NOMO-1 treated with DMSO at 0.1 percent for 48 hours (cell line): Measurements from ENCODE around the gene MACROD2.

ENCODE experiments used
- DNase-seq: peaks from one replicate; lab custom pipeline; 2025; ENCODE audit not compliant: unreplicated experiment; lab: John Stamatoyannopoulos, UW

Gene MACROD2

DNA sequence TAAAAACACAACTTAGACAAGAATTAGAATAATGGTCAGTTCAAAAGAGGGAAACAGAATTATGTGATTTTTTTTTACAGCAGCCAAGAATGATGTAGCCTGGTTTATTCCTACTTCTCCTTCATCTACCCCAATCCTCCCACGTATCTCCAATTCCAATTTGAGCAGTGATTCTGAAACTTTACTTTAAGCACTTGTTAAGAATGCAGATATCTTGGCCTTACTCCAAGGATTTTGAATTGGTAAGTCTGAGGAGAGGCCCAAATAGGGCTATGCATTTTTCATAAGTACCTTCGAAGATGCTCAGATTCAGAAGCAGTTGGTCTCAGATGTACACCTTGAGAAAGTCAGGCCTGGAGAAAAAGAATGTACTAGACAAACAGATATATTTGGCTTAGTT is 575.5 kb downstream of the MACROD2 start:
- no peak for DNase-seq

DNA sequence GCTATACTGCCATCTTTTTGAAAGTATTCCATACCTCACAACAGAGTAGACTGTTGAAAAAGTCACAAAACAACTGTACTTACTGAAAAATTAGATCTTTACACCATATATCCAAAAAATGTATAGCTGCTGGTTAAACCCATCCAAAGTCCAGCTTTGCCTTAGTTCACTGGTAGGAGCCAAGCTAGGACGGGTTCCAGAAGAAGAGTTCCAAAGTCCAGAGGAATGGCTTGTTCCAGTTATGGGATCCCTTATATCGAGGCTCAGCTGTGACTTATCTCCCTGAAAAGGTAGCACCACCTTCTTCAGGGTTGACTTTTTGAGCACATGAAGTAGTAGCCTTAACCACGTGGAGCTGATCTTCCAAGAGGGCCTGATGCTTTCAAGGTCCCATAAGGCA is 578.4 kb downstream of the MACROD2 start:
- DNase-seq, result no peak

DNA sequence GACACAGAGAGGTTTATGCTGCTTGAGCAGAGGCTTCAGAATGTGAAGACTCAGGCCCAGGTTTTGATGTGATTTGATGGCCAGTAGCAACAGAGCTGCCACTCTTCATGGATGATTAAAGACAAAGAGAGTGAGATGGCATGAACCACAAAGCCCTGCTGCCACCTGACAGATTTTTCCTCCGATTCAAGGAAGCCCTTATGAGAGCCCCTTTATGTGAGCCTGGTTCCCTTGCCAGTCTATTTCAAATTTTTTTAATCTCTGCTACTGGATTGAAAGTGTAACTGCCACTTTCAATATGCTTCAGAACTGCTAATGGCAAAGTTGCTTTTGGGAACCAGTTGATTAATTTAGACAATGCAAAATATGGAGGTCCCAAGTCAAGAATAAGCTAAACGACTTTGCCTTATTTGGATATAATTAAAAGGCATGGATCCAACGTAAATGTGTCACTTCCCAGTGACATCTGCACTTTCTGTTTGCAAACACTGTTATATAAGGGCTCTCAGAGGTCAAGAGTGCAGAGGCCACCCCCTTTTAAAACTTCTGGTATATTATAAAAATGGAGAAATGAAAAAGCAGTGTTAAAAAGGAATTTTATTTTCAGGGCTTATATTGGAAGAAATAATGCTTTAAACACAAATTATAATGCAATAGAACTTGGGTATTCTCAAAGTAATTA is 581.0 kb downstream of the MACROD2 start:
- DNase-seq, result no peak

DNA sequence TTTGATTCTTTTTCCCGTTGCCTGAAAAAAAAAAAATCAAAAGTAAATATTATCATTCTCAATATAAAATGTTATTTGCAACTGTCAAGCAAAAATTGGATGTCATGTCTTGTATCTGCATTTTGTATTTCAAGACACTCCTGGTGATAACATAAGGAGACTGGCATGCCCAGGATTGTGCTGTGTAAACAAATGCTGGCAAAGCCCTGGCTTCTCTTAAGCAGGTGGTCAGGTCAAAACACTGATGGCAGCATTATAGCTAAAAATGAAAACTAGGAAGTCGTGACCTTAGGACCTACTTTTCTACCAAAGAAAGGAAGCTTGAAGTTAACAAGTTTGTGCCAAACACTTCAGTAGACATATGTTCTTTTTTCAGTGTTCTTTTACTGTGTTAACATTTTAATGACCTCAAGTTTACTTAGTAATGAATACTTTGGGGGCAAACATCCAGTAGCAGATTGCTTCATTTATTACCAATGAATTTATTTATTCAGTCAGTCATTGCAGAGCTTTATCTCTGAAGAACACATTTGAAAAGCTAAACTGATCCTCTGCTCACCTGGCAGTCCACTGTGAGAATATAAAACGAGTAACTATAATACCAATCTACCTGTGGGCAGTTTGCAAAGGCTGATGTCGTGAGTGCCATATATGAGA is 585.2 kb downstream of the MACROD2 start:
- no peak for DNase-seq

DNA sequence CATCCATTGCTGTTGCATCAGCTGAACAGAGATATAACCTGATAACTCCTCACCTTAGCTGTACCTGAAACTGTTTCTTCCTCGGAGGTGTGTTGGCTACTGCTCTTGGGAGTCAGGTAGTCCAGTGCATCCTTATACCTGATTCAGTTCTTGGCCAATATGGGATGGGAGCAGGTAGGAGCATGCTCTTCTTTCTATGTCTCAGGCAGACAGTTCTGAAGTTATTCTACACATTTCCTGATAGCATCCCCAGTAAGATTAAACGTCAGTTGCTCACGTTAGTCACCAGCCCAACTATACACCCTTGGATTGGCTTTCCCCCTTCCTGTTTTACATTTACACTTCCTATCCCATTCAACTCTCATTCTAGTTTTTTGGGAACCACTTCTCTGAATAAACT is 586.4 kb downstream of the MACROD2 start:
- DNase-seq, result no peak

DNA sequence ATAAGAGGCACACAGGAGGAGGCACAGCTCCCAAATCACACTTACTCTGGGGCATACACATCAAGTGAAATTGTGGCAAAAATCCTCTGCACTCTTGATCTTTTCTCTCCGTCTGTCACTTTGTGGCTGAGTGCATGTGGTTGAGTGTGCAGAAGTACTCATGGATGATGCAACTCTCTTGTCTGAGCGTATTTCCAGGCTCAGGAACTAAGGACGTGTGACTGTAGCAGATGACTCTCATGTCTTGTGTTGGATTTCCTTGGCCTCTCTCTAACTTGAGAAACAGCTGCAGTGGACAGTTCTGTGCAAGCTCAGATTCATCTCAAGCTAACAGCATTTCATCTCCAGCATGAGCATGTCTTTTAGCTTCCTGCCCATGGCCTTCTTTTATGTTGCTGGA is 587.5 kb downstream of the MACROD2 start:
- no peak for DNase-seq

DNA sequence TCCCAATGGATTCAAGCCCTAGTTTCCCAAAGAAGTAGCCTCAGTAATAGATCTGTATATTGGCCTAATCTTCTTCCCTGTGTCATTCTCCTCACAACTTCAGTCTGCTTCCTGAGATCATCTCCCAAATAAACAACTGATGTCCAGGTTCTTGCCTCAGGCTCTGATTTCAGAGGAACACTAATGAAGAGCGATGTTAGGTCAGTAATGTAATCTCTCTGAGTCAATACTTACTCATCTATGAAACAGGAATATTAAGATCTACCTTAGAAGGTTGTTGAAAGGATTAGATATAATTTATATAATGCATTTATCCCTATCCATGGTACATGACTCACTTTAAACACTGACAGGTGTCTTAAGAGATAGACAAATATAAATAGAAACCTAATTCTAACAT is 588.1 kb downstream of the MACROD2 start:
- DNase-seq, result no peak

DNA sequence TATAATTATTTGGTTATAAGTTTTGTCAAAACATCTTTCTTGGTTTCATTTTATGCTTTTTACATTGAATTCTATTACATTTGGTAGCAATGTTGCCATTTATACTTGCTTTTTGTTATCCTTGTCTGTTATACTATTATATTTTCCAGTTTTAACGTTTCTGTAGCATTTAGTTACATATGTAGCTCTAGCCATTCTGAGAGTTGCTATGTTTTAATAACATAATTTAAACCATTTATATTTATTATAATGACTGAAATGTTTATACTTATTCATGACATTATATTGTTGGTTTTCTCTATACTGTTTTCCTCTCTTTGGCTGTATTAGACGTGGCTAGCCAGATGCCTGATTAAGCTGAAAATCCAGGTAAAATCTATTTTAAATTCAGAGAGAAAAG is 594.1 kb downstream of the MACROD2 start:
- no peak for DNase-seq

DNA sequence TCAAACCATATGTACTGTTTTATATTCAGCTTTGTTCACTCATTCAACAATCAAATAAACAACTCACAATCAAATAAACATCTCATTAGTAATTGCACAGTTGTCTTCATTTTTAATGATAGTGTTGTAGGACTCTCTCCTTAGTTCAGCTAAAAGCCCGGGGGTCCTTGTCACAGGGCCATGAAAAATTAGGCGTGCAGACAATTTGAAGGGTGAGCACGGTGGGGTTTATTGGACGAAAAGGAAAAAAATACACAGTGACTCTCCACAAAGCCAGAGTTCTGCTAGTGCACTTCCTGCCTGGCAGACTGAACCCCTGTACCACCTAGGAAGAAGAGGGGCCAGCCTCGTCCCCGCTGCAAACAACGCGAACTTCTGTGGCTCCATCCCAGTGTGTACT is 599.7 kb downstream of the MACROD2 start:
- DNase-seq, result no peak

DNA sequence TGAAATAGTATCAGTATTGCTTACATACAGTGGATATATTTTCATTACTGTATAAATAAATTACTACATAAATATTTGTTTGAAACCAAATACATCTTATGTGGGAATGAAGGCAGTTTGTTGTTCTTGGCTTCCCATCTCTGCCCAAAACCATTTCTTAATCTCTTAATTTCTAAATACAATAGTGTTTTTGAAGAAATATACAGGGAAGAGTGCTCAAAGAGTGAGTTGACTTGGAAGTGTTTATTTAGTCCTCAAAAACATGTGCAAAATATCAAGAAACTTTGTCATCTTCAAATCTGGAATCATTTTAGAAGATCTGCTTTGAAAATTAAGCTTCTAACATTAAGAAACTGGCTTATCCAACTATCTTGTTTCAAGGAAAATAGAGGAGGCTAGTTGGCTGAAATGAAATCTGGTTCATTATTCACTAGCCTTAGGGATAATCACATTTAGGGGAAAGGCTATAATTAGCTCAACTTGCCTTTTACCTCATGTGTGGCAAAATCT is 601.9 kb downstream of the MACROD2 start:
- no peak for DNase-seq

DNA sequence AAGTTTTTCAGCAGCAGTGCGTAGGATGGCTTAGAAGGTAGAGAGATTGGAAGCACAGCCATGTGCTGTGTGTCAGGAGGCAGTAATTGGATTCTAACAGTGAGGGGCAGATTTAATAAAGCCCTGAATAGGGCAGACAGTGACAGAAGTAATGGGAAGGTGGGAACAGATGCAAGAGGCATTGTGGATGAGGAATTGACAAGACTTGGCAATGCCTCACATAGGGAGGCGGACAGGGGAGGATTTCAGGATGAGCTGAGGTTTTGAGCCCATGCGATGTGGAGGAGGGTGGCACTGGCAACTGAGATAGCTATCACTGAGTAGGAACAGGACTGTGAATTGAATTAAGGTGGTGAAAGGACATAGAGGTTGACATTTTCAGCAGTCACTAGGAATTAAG is 604.3 kb downstream of the MACROD2 start:
- DNase-seq, result no peak

DNA sequence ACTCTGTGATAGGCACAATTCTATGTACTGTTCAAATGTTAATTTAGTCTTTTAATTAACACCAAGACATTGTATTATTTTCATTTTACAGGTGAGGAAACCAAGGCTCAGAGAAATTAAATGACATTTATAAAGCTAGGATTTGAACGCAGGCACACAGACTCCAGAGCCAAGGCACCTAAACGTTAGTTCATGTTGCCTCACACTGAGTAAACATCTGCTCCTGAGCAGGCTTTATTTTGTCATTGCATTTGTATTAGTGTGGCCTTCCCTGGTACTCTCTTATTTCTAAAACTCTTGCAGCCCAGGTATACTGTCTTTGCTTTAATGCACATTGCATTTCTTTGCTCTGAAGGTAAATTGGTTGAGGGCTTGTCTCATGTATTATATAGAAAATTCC is 605.2 kb downstream of the MACROD2 start:
- DNase-seq, result no peak

DNA sequence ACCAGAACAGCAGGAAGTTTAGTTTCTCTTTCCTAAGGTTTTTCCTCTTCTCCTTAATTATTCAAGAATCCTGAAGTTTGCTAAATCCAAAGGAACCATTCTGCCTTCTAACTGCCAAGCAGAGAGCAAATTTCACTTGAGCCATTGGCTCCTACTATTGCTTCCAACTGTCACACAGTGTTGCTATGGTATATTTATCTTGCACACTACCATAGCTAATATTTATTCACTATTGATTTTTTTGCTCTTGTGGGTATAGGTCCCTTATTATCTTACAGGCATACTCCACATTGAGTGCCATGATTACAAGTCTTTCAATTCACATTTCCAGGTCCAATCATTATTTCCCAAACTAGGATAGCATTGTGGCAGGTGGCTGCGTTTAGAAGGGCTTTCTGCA is 608.8 kb downstream of the MACROD2 start:
- no peak for DNase-seq

DNA sequence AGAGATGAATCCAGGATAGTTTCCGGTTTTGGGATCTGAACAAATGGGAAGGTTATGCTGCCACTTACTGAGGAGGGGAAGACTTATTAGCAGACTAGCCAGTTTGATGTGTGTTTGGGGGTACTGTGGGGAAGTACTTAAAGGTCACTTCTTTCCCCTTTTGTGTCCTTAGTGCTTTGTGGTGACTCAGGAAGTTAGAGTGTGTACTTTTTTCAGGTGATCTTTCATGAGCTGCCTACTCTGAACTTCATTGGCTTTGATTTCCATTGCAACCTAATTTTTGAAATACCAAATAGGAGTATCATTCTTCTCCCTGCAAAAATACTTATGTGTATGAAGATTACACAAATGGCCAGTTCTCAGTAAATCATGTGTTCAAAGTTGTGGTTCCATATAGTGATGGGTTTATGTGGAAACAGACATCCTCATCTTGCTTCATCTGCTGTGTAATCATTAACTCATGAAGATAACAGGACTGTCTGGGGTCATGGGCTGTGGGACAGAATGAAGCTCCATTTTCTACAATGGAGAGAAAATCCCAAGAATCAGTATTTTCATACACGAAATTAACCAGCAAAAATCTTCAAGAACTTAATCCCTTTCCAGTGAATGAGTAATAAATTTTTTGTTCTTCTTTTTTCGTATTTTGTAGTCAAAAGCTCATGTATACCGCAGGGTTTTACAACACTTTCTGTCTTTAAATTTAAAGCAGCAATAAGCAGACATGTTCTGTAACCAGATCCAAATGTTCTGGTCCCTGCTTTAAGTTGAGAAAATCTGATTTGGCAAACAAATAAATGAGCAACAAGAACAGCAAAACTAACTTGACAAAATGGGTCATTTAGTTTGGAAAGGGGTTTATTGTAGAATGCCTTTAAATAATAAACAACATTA is 614.3 kb downstream of the MACROD2 start:
- no peak for DNase-seq

DNA sequence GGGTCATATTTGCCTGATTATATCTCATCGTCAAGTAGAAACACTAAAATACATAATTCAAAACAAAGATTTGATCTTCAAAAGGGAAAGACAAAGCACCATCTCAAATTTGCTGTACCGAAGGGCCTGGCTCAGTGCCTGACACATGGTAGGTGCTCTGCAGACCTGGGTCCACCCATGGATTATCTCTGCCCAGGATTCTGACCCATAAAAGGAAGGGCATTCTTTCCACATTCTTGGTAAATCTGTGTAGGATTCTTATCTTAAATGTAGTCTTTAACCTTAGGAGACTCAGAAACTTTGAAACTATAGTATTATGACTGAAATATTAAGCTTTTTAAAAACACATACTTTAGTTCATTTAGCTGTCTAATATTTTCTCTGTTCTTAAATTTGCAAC is 616.2 kb downstream of the MACROD2 start:
- no peak for DNase-seq

DNA sequence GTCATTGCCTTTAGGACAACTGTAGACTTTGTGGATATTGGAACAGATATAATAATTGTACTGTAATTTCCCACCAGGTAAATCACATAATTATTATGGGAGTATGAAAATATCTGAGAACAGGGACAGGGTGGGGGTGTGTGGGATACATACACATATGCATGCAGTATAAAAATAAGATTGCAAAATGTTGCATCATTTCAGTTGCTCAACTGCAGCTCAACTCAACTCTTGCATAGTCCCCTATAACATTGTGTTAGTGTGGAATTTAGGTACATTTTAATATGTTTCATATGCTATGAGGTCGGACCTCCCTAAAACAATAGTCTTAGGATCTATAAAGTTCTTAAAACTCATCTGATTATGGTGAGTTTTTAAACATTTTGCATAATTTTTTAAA is 617.1 kb downstream of the MACROD2 start:
- peak; percentile 8 for DNase-seq

DNA sequence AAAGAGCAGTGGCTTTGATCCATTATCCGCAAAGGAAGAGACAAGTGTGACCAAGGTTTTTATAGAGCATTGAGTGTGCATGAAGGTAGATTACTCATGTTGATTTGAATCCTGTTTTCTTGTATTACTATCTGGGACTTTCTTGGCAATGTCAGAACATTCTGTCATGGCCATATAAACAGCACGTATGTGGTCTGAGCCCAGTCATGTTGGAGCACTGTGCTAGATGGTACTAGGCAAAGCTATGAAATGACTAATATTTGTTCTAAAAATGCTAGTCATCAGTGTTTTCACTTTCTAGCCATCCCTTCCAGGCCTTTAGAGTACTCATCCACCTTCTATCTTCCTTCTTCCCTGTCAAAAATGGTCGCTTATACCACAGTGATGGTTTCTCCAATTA is 620.7 kb downstream of the MACROD2 start:
- DNase-seq, result no peak

DNA sequence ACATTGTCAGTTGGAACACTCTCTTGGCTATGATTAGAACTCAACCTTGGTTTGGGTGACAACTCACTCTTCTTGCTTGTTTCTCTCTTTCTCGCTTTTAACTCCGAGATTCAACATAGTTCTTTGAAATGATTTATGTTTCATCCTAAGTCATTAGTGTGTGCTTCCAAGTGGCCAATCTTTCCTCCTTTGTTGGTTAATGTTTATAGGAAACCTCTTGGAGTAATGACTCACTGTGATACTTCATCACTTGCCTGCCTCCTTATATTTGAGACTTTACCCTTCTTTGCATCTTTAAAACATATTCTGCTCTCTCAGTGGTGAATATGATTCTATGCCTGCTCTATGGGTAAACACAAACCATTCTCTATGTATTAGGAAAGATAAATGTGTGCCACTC is 621.8 kb downstream of the MACROD2 start:
- DNase-seq, result no peak

DNA sequence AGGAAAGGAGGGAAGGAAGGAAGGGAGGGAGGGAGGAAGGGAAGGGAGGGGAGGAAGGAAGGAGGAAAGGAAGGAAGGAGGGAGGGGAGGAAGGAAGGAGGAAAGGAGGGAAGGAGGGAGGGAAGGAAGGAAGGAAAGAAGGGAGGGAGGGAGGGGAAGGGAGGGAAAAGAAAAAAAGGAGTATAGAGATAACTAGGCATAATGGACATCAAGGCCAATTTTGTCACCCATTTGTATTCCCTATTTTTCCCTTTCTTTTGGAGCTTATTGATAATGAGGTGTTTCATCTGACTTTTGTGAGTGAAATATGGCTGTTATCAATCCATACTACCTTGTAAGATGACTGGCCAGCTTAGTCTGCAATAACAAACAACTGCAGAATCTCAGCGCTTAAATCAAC is 624.1 kb downstream of the MACROD2 start:
- no peak for DNase-seq

DNA sequence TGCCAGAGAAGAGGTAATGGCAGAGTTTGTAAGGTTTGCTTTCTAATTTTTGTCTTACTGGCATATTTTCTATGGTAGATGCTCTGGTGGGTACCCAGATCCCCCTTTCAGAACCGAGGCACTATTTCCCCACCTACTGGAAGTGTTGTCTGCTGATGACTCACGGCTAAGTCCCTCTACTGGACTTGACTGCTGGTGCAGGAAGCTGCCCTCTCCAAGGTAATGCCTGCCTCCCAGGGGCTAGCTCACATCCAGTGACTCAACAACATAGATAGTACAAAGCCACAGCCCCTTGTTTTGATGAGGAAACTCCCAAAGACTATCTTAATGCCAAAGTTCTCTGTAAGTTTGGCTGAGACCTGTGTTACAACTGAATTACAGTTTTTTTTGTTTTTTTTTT is 627.5 kb downstream of the MACROD2 start:
- DNase-seq, result no peak

DNA sequence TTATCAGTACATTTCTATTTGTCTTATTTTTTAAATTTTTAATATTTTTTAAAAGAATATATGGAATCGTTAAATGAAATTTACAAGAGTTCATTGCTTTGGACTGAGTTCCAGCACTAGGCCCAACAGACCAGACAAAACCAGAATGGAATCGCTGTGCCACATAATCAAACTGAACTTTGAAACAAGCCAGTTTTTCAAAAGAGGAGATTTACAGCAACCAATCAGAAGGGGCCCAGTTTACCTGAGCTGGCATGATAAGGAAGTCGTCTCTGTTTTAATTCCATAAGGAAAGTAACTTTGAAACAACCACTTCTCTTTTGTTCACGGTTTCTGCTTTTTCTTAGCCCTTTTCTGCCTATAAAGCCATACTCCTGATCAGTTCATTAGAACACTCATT is 635.7 kb downstream of the MACROD2 start:
- DNase-seq, result no peak

DNA sequence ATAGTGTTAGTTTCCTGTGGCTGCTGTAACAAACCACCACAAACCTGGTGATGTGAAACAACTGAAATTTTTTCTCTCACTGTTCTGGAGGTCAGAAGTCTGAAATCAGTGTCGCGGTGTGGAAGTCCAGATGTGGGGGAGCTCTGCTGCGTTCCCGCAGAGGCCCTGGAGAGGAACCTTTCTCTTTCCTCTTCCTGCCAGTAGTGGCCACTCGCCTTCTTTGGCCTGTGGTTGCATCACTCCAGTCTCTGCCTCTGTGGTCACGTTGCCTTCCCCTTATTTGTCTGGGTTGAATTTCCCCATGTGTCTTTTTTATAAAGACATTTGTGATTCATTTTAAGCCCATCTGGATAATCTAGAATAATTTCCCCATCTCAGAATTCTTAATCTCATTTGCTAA is 637.6 kb downstream of the MACROD2 start:
- DNase-seq, result peak; percentile 75
